Measurements from ENCODE around the gene SLC16A7.

DNA sequence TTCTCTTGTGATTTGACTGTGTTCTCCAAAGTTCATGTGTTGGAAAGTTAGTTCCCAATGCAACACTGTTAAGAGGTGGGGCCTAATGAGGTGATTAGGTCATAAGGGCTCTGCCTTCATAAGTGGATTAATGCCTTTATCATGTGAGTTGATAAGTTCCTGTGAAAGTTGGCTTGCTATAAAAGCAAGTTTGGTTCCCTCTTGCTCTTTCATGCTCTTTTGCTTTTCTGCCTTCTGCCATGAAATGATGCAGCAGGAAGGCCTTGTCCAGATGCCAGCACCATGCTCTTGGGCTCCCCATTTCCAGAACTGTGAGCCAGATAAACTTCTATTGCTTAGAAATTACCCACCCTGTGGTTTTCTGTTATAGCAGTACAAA lies 41.9 kb downstream of the SLC16A7 start:
- TF ChIP-seq, protein P1, sequence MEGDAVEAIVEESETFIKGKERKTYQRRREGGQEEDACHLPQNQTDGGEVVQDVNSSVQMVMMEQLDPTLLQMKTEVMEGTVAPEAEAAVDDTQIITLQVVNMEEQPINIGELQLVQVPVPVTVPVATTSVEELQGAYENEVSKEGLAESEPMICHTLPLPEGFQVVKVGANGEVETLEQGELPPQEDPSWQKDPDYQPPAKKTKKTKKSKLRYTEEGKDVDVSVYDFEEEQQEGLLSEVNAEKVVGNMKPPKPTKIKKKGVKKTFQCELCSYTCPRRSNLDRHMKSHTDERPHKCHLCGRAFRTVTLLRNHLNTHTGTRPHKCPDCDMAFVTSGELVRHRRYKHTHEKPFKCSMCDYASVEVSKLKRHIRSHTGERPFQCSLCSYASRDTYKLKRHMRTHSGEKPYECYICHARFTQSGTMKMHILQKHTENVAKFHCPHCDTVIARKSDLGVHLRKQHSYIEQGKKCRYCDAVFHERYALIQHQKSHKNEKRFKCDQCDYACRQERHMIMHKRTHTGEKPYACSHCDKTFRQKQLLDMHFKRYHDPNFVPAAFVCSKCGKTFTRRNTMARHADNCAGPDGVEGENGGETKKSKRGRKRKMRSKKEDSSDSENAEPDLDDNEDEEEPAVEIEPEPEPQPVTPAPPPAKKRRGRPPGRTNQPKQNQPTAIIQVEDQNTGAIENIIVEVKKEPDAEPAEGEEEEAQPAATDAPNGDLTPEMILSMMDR (conservative IDR thresholded peaks at IDR 0.05 in 1 of 2, IDR thresholded peaks at IDR 0.05 in 1 of 2; ENCODE audit: extremely low read depth in 1 of 2, insufficient read depth in 1 of 2, low read depth in 1 of 2, low read length in 2 of 2) = no peak
- TF ChIP-seq EZH2 (IDR thresholded peaks at IDR 0.05; ENCODE audit: borderline replicate concordance, low read length) = no peak

Measured in mammary epithelial cell (primary cell).